ENCODE results near the gene ZER1. TPM values are rescaled to one million over a fixed set of nuclear protein-coding genes. Genes with fewer than 3 reads are reported as not detected.

The ZER1 gene
- total RNA-seq, 2 donors from 2014 or later: 16.0 to 28.5 TPM

GRCh38 chr9:128773049-128773448, 1.3 kb upstream of the ZER1 start:
- Mint-ChIP-seq H3K9me3 (no peaks in the 10 kb centered on the region), H3K36me3 (ENCODE audit: low read depth) (peaks cover under 1% of the 10 kb centered on the region), H3K4me3 (peak overlapping the region; percentile 98), H3K27me3 (no peaks in the 10 kb centered on the region), H3K4me1 (peaks cover 18% of the 10 kb centered on the region), H3K27ac (no peak overlapping the region)
- no peak for ATAC-seq (replicated peaks)

- H3K36me3 Mint-ChIP-seq (ENCODE audit: low read depth): peaks cover 6% of the 10 kb centered on the region
- H3K4me1 Mint-ChIP-seq: peaks cover 23% of the 10 kb centered on the region
Observed at GRCh38 chr9:128771094-128771721, 519 bp downstream of the ZER1 start.

GRCh38 chr9:128770286-128771030, 1.3 kb downstream of the ZER1 start:
- Mint-ChIP-seq H3K4me1 (peaks cover 23% of the 10 kb centered on the region), H3K27ac (peak overlapping the region; percentile 96), H3K4me3 (peak overlapping the region; percentile 98), H3K27me3 (no peaks in the 10 kb centered on the region), H3K36me3 (ENCODE audit: low read depth) (peaks cover 6% of the 10 kb centered on the region), H3K9me3 (no peaks in the 10 kb centered on the region)
- ATAC-seq (replicated peaks): no peak

More at GRCh38 chr9:128771094-128771721, 519 bp downstream of the ZER1 start:
- no peaks in the 10 kb centered on the region for H3K27me3 Mint-ChIP-seq
- ATAC-seq (replicated peaks): peak; percentile 46
- H3K9me3 Mint-ChIP-seq: no peaks in the 10 kb centered on the region
- peak overlapping the region; percentile 96 for H3K27ac Mint-ChIP-seq
- peak overlapping the region; percentile 98 for H3K4me3 Mint-ChIP-seq

GRCh38 chr9:128768606-128769005, 3.1 kb downstream of the ZER1 start:
- Mint-ChIP-seq H3K4me1 (peaks cover 28% of the 10 kb centered on the region), H3K9me3 (no peaks in the 10 kb centered on the region), H3K4me3 (no peak overlapping the region), H3K27ac (peak overlapping the region; percentile 25), H3K27me3 (no peaks in the 10 kb centered on the region), H3K36me3 (ENCODE audit: low read depth) (peaks cover 6% of the 10 kb centered on the region)
- no peak for ATAC-seq (replicated peaks)

- Mint-ChIP-seq H3K27ac (peak overlapping the region; percentile 28), H3K27me3 (no peaks in the 10 kb centered on the region), H3K36me3 (ENCODE audit: low read depth) (peaks cover 6% of the 10 kb centered on the region), H3K4me3 (no peak overlapping the region), H3K4me1 (peaks cover 29% of the 10 kb centered on the region), H3K9me3 (no peaks in the 10 kb centered on the region)
- no peak for ATAC-seq (replicated peaks)
Observed at GRCh38 chr9:128765499-128765898, 6.2 kb downstream of the ZER1 start.

- Mint-ChIP-seq H3K4me3 (no peak overlapping the region), H3K9me3 (no peaks in the 10 kb centered on the region), H3K27me3 (no peaks in the 10 kb centered on the region), H3K36me3 (ENCODE audit: low read depth) (peaks cover 6% of the 10 kb centered on the region), H3K27ac (peak overlapping the region; percentile 28), H3K4me1 (peaks cover 20% of the 10 kb centered on the region)
- no peak for ATAC-seq (replicated peaks)
Observed at GRCh38 chr9:128764361-128764760, 7.4 kb downstream of the ZER1 start.

- no peak for ATAC-seq (replicated peaks)
- Mint-ChIP-seq H3K36me3 (ENCODE audit: low read depth) (peaks cover 4% of the 10 kb centered on the region), H3K9me3 (no peaks in the 10 kb centered on the region), H3K4me3 (no peak overlapping the region), H3K27me3 (no peaks in the 10 kb centered on the region), H3K27ac (peak overlapping the region; percentile 47), H3K4me1 (peaks cover 14% of the 10 kb centered on the region)
Observed at GRCh38 chr9:128762671-128763449, 8.9 kb downstream of the ZER1 start.

- peaks cover 8% of the 10 kb centered on the region for H3K36me3 Mint-ChIP-seq (ENCODE audit: low read depth)
- ATAC-seq (replicated peaks): no peak
- H3K9me3 Mint-ChIP-seq: no peaks in the 10 kb centered on the region
- peaks cover 5% of the 10 kb centered on the region for H3K4me1 Mint-ChIP-seq
- no peak overlapping the region for H3K4me3 Mint-ChIP-seq
- H3K27ac Mint-ChIP-seq: no peak overlapping the region
- no peaks in the 10 kb centered on the region for H3K27me3 Mint-ChIP-seq
Observed at GRCh38 chr9:128757602-128758001, 14.1 kb downstream of the ZER1 start.

- Mint-ChIP-seq H3K36me3 (ENCODE audit: low read depth) (peaks cover 15% of the 10 kb centered on the region), H3K27ac (no peak overlapping the region), H3K4me1 (peaks cover 5% of the 10 kb centered on the region), H3K4me3 (no peak overlapping the region), H3K9me3 (no peaks in the 10 kb centered on the region), H3K27me3 (no peaks in the 10 kb centered on the region)
- ATAC-seq (replicated peaks): no peak
Observed at GRCh38 chr9:128753627-128754026, 18.1 kb downstream of the ZER1 start.

GRCh38 chr9:128750926-128751595, 20.7 kb downstream of the ZER1 start:
- H3K27me3 Mint-ChIP-seq: no peaks in the 10 kb centered on the region
- peaks cover 5% of the 10 kb centered on the region for H3K4me1 Mint-ChIP-seq
- no peak for ATAC-seq (replicated peaks)
- H3K4me3 Mint-ChIP-seq: no peak overlapping the region
- no peaks in the 10 kb centered on the region for H3K9me3 Mint-ChIP-seq
- H3K27ac Mint-ChIP-seq: no peak overlapping the region
- H3K36me3 Mint-ChIP-seq (ENCODE audit: low read depth): peaks cover 15% of the 10 kb centered on the region

- Mint-ChIP-seq H3K27ac (no peak overlapping the region), H3K9me3 (no peaks in the 10 kb centered on the region), H3K36me3 (ENCODE audit: low read depth) (peaks cover 3% of the 10 kb centered on the region), H3K4me1 (no peaks in the 10 kb centered on the region), H3K27me3 (no peaks in the 10 kb centered on the region), H3K4me3 (no peak overlapping the region)
- no peak for ATAC-seq (replicated peaks)
Observed at GRCh38 chr9:128747241-128747640, 24.5 kb downstream of the ZER1 start.

GRCh38 chr9:128743421-128743820, 28.3 kb downstream of the ZER1 start:
- ATAC-seq (replicated peaks): no peak
- H3K36me3 Mint-ChIP-seq (ENCODE audit: low read depth): peaks cover 6% of the 10 kb centered on the region
- H3K4me1 Mint-ChIP-seq: no peaks in the 10 kb centered on the region
- H3K4me3 Mint-ChIP-seq: no peak overlapping the region
- no peaks in the 10 kb centered on the region for H3K27me3 Mint-ChIP-seq
- no peak overlapping the region for H3K27ac Mint-ChIP-seq
- H3K9me3 Mint-ChIP-seq: no peaks in the 10 kb centered on the region

GRCh38 chr9:128742401-128742800, 29.3 kb downstream of the ZER1 start:
- Mint-ChIP-seq H3K36me3 (ENCODE audit: low read depth) (peaks cover 9% of the 10 kb centered on the region), H3K4me1 (no peaks in the 10 kb centered on the region), H3K27ac (no peak overlapping the region), H3K27me3 (no peaks in the 10 kb centered on the region), H3K9me3 (no peaks in the 10 kb centered on the region), H3K4me3 (no peak overlapping the region)
- no peak for ATAC-seq (replicated peaks)

GRCh38 chr9:128735373-128735772, 36.4 kb downstream of the ZER1 start:
- peaks cover 4% of the 10 kb centered on the region for H3K4me1 Mint-ChIP-seq
- peak overlapping the region; percentile 60 for H3K27ac Mint-ChIP-seq
- peaks cover 31% of the 10 kb centered on the region for H3K36me3 Mint-ChIP-seq (ENCODE audit: low read depth)
- H3K9me3 Mint-ChIP-seq: no peaks in the 10 kb centered on the region
- ATAC-seq (replicated peaks): no peak
- H3K4me3 Mint-ChIP-seq: no peak overlapping the region
- H3K27me3 Mint-ChIP-seq: no peaks in the 10 kb centered on the region
